Progenitor cell of endocrine pancreas (in vitro differentiated cells): ENCODE results near the gene ZNF136. TPM values are rescaled to one million over a fixed set of nuclear protein-coding genes. Genes with fewer than 3 reads are reported as not detected.

ENCODE experiments used
- DNase-seq: peaks from one replicate; pipeline ENCODE4 v3.0.0; 2021; ENCODE audit warnings: low spot score; ENCODE audit not compliant: unreplicated experiment
- H3K27ac Mint-ChIP-seq: 2 replicates; pipeline ENCODE4 v1.8.0; 2021; ENCODE audit warnings: mild to moderate bottlenecking, moderate library complexity, mixed read lengths
- H3K27me3 Mint-ChIP-seq: 2 replicates; pipeline ENCODE4 v1.8.0; 2021; ENCODE audit warnings: mixed read lengths
- H3K36me3 Mint-ChIP-seq: 2 replicates; pipeline ENCODE4 v1.8.0; 2022; ENCODE audit warnings: mixed read lengths; ENCODE audit not compliant: insufficient read depth
- H3K4me1 Mint-ChIP-seq: 2 replicates; pipeline ENCODE4 v1.8.0; 2021; ENCODE audit warnings: low read depth, mixed read lengths
- H3K4me3 Mint-ChIP-seq: 2 replicates; pipeline ENCODE4 v1.8.0; 2021; ENCODE audit warnings: low read depth, mild to moderate bottlenecking, moderate library complexity, mixed read lengths
- H3K9me3 Mint-ChIP-seq: 2 replicates; pipeline ENCODE4 v1.8.0; 2021; ENCODE audit warnings: low read depth, mixed read lengths
- total RNA-seq: library from RNA; stranded (reverse); gene quantifications from 2 replicates; pipeline ENCODE4 v1.2.1, GENCODE V29; 2021
- TF ChIP-seq, protein P1 (sequence below): fragments of 200-600 bp; sonication (generic); IDR thresholded peaks from one replicate; pipeline ENCODE4 v1.5.0; 2021; ENCODE audit warnings: antibody characterized with exemption, mild to moderate bottlenecking; ENCODE audit not compliant: unreplicated experiment

Gene ZNF136
- total RNA-seq, 1 donor from 2014 or later = 15.3 TPM

DNA sequence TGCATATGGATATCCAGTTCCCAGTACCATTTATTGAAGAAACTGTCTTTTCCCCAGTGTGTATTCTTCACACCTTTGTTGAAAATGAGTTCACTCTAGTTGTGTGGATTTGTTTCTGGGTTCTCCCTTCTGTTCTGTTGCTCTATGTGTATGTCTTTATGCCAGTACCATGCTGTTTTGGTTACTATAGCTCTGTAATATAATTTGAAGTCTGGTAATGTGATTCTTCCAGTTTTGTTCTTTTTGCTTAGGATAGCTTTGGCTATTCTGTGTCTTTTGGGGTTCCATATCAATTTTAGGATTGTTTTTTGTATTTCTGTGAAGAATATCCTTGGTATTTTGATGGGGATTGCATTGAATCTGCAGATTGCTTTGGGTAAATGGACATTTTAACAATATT, 35.2 kb downstream of the ZNF136 start:
- Mint-ChIP-seq H3K36me3 (peaks cover 58% of the 10 kb centered on the region), H3K27ac (peak overlapping the region; percentile 74), H3K4me1 (no peaks in the 10 kb centered on the region), H3K27me3 (no peaks in the 10 kb centered on the region), H3K4me3 (no peak overlapping the region), H3K9me3 (peaks cover 48% of the 10 kb centered on the region)
- DNase-seq = no peak
- TF ChIP-seq, protein P1, sequence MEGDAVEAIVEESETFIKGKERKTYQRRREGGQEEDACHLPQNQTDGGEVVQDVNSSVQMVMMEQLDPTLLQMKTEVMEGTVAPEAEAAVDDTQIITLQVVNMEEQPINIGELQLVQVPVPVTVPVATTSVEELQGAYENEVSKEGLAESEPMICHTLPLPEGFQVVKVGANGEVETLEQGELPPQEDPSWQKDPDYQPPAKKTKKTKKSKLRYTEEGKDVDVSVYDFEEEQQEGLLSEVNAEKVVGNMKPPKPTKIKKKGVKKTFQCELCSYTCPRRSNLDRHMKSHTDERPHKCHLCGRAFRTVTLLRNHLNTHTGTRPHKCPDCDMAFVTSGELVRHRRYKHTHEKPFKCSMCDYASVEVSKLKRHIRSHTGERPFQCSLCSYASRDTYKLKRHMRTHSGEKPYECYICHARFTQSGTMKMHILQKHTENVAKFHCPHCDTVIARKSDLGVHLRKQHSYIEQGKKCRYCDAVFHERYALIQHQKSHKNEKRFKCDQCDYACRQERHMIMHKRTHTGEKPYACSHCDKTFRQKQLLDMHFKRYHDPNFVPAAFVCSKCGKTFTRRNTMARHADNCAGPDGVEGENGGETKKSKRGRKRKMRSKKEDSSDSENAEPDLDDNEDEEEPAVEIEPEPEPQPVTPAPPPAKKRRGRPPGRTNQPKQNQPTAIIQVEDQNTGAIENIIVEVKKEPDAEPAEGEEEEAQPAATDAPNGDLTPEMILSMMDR = no peak

DNA sequence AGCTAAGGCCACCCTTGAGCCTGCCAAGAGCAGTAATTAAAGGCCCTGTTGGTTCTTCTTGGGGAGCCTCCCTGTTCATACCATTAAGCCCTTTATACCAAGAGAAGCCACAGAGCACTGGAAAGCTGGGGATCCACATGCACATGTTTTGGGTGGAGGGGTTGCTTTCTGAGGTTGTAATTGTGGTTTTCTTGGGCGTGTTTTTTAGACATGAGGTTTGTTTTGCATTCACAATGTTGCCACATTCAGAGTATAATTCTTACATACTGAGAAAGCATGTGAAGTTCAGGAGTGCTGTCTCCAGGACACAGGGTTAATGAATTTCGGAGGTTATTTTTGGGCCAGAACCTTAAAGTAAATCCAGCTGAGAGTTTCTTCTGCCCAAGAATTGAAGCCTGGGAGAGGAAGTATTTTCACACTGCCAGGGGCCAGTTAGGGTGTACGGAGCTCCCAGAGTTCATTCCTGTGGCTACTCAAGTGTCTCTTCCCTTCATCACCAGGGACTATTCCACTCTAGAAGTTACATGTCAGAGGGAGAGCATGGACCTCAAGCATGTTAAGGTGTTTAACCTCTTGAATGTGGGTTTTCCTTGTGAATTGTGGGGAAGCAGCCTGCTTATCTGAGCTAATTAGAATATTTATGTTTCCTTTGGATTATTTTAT, 37.0 kb downstream of the ZNF136 start:
- peaks cover 59% of the 10 kb centered on the region for H3K36me3 Mint-ChIP-seq
- H3K4me1 Mint-ChIP-seq = no peaks in the 10 kb centered on the region
- H3K9me3 Mint-ChIP-seq = peaks cover 53% of the 10 kb centered on the region
- TF ChIP-seq, protein P1 = no peak
- DNase-seq = no peak
- H3K27me3 Mint-ChIP-seq = no peaks in the 10 kb centered on the region
- no peak overlapping the region for H3K27ac Mint-ChIP-seq
- H3K4me3 Mint-ChIP-seq = no peak overlapping the region

DNA sequence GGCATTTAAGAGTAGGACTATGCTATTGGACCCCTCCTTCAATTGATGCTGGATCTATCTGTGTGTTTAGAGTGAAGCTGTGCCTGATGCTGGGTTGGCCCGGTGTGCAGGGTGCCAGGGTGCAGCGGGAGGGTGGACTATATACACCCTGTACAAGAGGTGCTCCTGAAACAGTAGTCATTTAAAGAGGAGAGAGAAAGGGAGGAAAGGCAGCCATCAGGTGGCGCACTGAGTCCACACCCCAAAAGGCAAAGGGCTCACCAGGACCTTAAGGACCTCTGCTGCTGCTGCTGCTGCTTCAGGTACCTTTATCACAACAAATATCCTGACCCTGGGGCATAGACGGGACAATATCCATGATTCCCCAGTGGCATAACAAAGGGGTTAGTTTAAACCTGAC, 39.4 kb downstream of the ZNF136 start:
- no peak for DNase-seq
- no peak overlapping the region for H3K27ac Mint-ChIP-seq
- H3K36me3 Mint-ChIP-seq = peaks cover 59% of the 10 kb centered on the region
- H3K4me3 Mint-ChIP-seq = no peak overlapping the region
- no peaks in the 10 kb centered on the region for H3K4me1 Mint-ChIP-seq
- H3K27me3 Mint-ChIP-seq = no peaks in the 10 kb centered on the region
- TF ChIP-seq, protein P1 = no peak
- H3K9me3 Mint-ChIP-seq = peaks cover 56% of the 10 kb centered on the region

DNA sequence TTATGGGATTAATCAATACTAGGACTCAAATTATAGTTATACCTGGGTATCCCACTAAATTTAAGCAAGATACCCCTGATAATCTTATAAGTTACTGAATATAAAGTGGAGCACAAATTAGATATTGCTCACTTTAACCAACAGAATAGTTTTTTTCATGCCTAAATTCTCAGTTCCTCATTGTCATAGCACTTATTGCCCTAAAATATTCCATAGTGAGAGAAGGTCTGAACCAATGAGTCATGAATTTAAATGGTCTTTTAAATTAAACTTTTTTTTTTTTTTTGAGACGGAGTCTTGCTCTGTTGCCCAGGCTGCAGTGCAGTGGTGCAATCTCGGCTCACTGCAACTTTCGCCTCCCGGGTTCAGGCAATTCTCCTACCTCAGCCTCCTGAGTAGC, 42.4 kb downstream of the ZNF136 start:
- H3K9me3 Mint-ChIP-seq = peaks cover 63% of the 10 kb centered on the region
- TF ChIP-seq, protein P1 = no peak
- H3K27me3 Mint-ChIP-seq = no peaks in the 10 kb centered on the region
- no peaks in the 10 kb centered on the region for H3K4me1 Mint-ChIP-seq
- no peak overlapping the region for H3K4me3 Mint-ChIP-seq
- H3K36me3 Mint-ChIP-seq = peaks cover 71% of the 10 kb centered on the region
- DNase-seq = no peak
- no peak overlapping the region for H3K27ac Mint-ChIP-seq

DNA sequence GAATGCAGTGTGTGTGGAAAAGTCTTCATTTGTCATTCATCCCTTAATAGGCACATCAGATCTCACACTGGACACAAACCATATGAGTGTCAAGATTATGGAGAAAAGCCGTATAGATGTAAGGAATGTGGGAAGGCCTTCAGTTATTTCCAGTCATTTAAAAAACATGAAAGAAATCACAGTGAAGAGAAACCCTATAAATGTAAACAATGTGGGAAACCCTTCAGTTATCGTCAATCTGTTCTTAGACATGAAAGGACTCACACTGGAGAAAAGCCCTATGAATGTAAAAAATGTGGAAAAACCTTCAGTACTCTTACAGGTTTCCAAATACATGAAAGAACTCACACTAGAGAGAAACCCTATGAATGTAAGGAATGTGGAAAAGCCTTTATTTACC, 45.3 kb downstream of the ZNF136 start:
- DNase-seq = no peak
- Mint-ChIP-seq H3K4me3 (no peak overlapping the region), H3K4me1 (no peaks in the 10 kb centered on the region), H3K27ac (peak overlapping the region; percentile 27), H3K9me3 (peaks cover 60% of the 10 kb centered on the region), H3K27me3 (no peaks in the 10 kb centered on the region), H3K36me3 (peaks cover 72% of the 10 kb centered on the region)
- TF ChIP-seq, protein P1 = no peak
